Lower leg skin (tissue), 4 donors: Measurements from ENCODE around the gene QSOX2. TPM values are rescaled to one million over a fixed set of nuclear protein-coding genes. Genes with fewer than 3 reads are reported as not detected.

Experiments
- DNase-seq, 2 donors: peaks; one replicate each; pipeline ENCODE4 v3.0.0-alpha.2; 2019; ENCODE audit warnings: low spot score in 2 of 2
- H3K4me3 ChIP-seq: fragments of 200-600 bp; sonication (generic); 2 replicates; pipeline ENCODE4 v1.5.1; 2017; ENCODE audit warnings: mild to moderate bottlenecking, low read depth; ENCODE audit not compliant: poor library complexity, severe bottlenecking
- POLR2A ChIP-seq, 2 donors: fragments of 450-650 bp; IDR thresholded peaks; one replicate each; pipeline ENCODE4 v1.6.1; 2016 to 2017; ENCODE audit warnings: antibody characterized with exemption in 2 of 2, mild to moderate bottlenecking in 1 of 2, moderate library complexity in 1 of 2
- WGBS, 2 donors: methylation state at CpG; one replicate each; pipeline ENCODE4 v1.1.5; 2018; 5-methylcytosine and 5-hydroxymethylcytosine counted together
- intact Hi-C: fragments of 100-400 bp; cut with DNase I; formaldehyde crosslinking; loops from one replicate; pipeline ENCODE4 v1.15.0; 2023; ENCODE audit warnings: low total_unique reads
- total RNA-seq, 4 donors: library from RNA; depleted of rRNA; stranded (reverse); fragments of >200 nt; gene quantifications; one replicate each; pipeline ENCODE4 v1.1.0, GENCODE V29; 2016
- TF ChIP-seq, protein P1 (sequence below), 3 donors: fragments of 450-650 bp; IDR thresholded peaks; one replicate each; pipeline ENCODE4 v1.5.1; 2016; ENCODE audit warnings: antibody characterized with exemption in 3 of 3, mild to moderate bottlenecking in 3 of 3, moderate library complexity in 2 of 3

The QSOX2 gene
- total RNA-seq, 4 donors from 2014 or later = 8.7 to 13.0 (median 11.1) TPM

DNA sequence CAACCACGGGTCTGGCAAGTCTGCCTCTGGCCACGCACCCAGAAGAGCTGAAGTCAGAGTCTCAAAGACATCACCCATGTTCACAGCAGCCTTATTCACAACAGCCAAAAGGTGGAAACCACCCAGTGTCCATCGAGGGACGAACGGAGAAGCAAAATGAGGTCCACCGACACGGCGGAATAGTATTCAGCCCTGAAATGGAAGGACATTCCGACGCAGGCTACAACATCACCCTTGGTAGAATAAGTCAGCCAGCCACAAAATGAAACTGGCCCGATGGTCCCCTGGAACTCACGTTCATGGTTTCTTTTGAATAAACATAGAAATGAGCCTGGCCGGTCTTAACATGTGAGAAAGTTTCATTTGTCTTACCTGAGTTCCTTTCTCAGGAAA, 41.4 kb upstream of the QSOX2 start:
- WGBS, 2 donors = 88 to 91% methylated on average over 13 of the region's 13 CpGs
- H3K4me3 ChIP-seq = no peak overlapping the region
- TF ChIP-seq, protein P1, sequence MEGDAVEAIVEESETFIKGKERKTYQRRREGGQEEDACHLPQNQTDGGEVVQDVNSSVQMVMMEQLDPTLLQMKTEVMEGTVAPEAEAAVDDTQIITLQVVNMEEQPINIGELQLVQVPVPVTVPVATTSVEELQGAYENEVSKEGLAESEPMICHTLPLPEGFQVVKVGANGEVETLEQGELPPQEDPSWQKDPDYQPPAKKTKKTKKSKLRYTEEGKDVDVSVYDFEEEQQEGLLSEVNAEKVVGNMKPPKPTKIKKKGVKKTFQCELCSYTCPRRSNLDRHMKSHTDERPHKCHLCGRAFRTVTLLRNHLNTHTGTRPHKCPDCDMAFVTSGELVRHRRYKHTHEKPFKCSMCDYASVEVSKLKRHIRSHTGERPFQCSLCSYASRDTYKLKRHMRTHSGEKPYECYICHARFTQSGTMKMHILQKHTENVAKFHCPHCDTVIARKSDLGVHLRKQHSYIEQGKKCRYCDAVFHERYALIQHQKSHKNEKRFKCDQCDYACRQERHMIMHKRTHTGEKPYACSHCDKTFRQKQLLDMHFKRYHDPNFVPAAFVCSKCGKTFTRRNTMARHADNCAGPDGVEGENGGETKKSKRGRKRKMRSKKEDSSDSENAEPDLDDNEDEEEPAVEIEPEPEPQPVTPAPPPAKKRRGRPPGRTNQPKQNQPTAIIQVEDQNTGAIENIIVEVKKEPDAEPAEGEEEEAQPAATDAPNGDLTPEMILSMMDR (IDR thresholded peaks at IDR 0.05) = no peak
- no peak for TF ChIP-seq POLR2A (IDR thresholded peaks at IDR 0.05)
- DNase-seq = no peak
- intact Hi-C loops = no loop called here

DNA sequence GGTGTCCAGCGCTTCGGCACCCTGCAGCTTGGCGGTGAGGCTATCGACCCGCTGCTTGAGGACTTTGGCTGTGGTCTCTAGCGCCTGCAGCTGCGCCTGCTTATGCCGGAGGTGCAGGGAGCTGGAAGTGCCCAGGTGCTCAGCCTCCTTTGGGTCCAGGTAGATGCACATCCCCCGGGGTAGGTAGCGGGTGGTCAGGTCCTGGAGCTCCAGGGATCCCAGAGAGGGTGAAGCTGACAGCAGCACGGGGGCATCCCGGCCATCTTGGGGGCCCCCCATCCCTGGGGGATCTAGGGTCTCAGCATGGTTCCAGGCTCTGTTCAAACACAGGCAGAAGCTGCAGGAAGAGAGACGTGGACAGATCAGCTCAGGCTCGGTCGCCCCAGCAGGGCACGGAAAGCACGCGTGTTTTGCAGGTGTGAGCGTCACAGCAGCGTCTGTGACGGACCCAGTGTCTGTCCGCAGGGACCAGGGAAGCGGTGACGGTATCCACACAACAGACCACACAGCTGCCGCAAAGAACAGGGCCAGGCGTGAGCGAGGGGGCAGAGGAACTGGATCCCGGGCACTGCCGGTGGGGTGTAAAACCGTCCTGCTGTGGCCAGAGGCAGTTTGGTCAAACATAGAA, 40.9 kb upstream of the QSOX2 start:
- TF ChIP-seq POLR2A (IDR thresholded peaks at IDR 0.05) = no peak
- TF ChIP-seq, protein P1 (IDR thresholded peaks at IDR 0.05) = no peak
- intact Hi-C loops = no loop called here
- WGBS, 2 donors = 85 to 86% methylated on average over 29 of the region's 30 CpGs

DNA sequence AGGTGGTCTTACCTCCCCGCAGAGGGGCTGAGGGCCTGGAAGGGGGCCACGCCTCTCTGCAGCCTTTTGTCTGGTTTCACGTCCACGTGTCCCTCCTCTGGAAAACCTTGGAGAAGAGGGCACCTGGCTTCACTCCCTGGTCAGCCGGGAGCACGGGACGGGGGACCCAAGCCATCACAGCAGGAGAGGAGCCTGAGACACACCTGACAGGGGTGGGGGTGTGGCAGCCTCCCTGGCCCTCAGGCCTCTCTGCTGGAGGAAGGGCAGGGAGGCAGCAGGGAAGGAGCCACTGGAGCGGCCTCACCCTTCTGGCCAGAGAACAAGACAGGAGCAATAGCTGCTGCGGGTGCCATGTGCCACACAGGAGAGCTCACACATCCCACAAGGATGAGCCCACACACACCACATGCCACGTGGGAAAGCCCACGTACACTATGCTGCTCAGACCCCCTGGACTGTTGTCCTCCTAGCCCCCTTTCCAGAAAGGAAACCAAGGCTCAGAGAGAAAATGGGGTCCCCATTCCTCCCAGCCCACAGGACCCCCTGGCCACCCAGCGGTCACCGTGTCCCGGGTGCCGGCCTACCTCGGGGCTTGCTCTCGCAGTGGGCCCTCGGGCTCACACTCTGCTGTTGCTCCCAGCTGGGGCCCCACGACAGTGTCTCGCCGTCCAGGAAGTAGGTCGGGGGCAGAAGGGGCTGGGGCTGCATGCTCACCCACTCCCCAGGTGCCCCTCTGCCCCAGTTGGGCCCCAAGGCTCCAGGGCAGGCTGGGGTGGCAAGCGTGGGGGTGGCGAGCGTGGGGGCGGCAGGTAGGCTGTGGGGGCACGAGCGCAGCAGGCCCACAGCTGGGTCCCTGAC, 40.1 kb upstream of the QSOX2 start:
- WGBS, 2 donors = 73 to 84% methylated on average over 25 to 27 of the region's 28 CpGs
- intact Hi-C loops = no loop called here
- no peak overlapping the region for H3K4me3 ChIP-seq
- DNase-seq = no peak
- no peak for TF ChIP-seq POLR2A (IDR thresholded peaks at IDR 0.05)
- TF ChIP-seq, protein P1 (IDR thresholded peaks at IDR 0.05) = no peak

More for the DNA sequence above, 40.9 kb upstream of the QSOX2 start:
- H3K4me3 ChIP-seq = no peak overlapping the region
- no peak for DNase-seq

DNA sequence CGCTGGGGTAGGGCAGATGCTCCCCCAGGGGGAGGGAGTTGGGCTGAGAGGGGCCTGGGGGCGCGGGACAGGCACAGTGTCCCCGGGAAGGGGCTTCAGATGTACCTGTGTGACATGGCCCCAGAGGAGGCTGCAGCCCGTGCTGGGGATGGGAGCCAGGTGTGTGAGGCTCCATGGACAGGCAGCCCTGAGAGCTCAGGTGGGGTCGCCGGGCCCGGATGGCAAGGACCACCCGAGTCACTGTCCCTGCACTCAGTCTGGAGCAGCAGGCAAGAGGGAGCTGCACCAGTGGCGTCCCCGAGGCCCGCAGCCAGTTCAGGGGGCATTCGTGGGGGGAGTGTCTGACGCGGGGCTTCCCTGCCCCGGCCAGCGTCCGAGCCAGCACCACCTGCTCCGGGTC, 39.3 kb upstream of the QSOX2 start:
- 72 to 82% methylated on average over 8 to 19 of the region's 19 CpGs for WGBS, 2 donors
- no peak overlapping the region for H3K4me3 ChIP-seq
- no peak for DNase-seq
- TF ChIP-seq, protein P1 (IDR thresholded peaks at IDR 0.05) = no peak
- no peak for TF ChIP-seq POLR2A (IDR thresholded peaks at IDR 0.05)
- intact Hi-C loops = no loop called here

DNA sequence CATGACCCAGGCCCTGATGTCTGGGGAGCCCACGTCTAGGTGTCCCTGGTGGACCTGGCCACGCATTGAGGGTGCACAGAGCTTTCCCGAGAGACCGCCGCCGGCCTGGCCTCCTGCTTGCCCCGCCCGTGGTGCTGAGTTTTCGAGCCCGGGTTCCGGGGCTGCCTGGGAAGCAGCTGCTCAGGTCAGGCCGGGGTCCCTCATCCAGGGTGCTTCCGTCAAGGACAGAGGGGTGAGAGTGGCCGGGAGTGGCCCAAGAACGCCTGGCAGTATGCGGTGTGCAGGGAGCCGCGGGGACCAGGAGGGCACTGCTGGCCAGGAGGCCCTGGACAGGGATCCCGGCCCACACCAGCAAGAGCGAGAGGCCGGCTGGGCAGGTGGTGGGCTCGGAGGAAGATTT, 38.7 kb upstream of the QSOX2 start:
- 74 to 76% methylated on average over 10 to 16 of the region's 22 CpGs for WGBS, 2 donors
- TF ChIP-seq POLR2A (IDR thresholded peaks at IDR 0.05) = no peak
- TF ChIP-seq, protein P1 (IDR thresholded peaks at IDR 0.05) = no peak
- H3K4me3 ChIP-seq = no peak overlapping the region
- intact Hi-C loops = no loop called here
- no peak for DNase-seq
